DOHH2 (cell line): ENCODE results near the gene TAF5.
A peak's percentile ranks its signal among the peaks of the same experiment; 100 is the strongest.

Source experiments
- EZH2phosphoT487 ChIP-seq: fragments of 200-600 bp; sonication (generic); IDR thresholded peaks from 2 replicates; pipeline ENCODE4 v1.6.1; 2017; ENCODE audit warnings: borderline replicate concordance, mild to moderate bottlenecking, antibody characterized with exemption, low read length, moderate library complexity, mixed read lengths
- TF ChIP-seq, protein P1 (sequence below): fragments of 200-600 bp; sonication (generic); IDR thresholded peaks from one replicate; pipeline ENCODE4 v1.5.1; 2014; ENCODE audit warnings: antibody characterized with exemption, mild to moderate bottlenecking, low read depth, low read length; ENCODE audit not compliant: poor library complexity, severe bottlenecking

DNA sequence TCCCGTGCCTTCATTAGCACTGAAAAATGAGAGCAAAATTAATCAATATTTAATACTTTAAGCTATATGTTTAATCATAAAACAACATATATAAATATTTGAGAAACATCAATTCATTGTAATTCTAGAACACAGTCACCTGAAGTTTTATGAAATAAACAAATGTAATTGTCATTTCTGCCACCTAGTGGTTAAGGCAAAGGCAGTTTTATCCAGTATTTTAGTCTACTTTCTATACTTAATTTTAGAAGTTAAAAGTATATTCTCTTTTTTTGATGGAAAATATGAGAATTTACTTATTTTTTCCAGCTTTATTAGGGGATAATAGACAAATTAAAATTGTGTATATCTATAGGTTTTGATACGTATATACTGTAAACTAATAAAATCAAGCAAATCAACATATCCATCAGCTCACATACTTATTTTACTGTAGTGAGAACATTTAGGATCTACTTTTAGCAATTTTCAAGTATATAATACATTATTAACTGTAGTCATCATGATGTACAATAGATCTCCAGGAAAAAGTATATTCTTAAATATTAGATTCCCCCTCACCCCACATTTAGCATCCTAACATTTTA lies 33.7 kb upstream of the TAF5 start:
- TF ChIP-seq, protein P1, sequence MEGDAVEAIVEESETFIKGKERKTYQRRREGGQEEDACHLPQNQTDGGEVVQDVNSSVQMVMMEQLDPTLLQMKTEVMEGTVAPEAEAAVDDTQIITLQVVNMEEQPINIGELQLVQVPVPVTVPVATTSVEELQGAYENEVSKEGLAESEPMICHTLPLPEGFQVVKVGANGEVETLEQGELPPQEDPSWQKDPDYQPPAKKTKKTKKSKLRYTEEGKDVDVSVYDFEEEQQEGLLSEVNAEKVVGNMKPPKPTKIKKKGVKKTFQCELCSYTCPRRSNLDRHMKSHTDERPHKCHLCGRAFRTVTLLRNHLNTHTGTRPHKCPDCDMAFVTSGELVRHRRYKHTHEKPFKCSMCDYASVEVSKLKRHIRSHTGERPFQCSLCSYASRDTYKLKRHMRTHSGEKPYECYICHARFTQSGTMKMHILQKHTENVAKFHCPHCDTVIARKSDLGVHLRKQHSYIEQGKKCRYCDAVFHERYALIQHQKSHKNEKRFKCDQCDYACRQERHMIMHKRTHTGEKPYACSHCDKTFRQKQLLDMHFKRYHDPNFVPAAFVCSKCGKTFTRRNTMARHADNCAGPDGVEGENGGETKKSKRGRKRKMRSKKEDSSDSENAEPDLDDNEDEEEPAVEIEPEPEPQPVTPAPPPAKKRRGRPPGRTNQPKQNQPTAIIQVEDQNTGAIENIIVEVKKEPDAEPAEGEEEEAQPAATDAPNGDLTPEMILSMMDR, result peak; percentile 54
- no peak for TF ChIP-seq EZH2phosphoT487
